HepG2 (cell line): ENCODE data around the gene JAK1. TPM values are rescaled to one million over a fixed set of nuclear protein-coding genes. Genes with fewer than 3 reads are reported as not detected.
A peak's percentile ranks its signal among the peaks of the same experiment; 100 is the strongest.

Experiments
- ARNT ChIP-seq: fragments of 450-650 bp; IDR thresholded peaks from 2 replicates; pipeline ENCODE4 v1.6.1; 2017
- BATF2 ChIP-seq: sonication (generic); formaldehyde crosslinking; IDR thresholded peaks from 2 replicates; pipeline ENCODE4 v1.8.0; 2022; ENCODE audit warnings: mild to moderate bottlenecking, missing genetic modification reagents, moderate library complexity
- DZIP1 ChIP-seq: sonication (generic); formaldehyde crosslinking; IDR thresholded peaks from 2 replicates; pipeline ENCODE4 v1.5.0; 2020; ENCODE audit warnings: mild to moderate bottlenecking, missing genetic modification reagents
- EEA1 ChIP-seq: sonication (generic); formaldehyde crosslinking; IDR thresholded peaks from 2 replicates; pipeline ENCODE4 v1.5.1; 2020; ENCODE audit warnings: mild to moderate bottlenecking, missing genetic modification reagents, borderline replicate concordance
- KDM6A ChIP-seq: IDR thresholded peaks from 2 replicates; pipeline ENCODE4 v1.6.1; 2016; ENCODE audit warnings: low read depth
- NR2F1 ChIP-seq, 2 experiments: fragments of 450-650 bp in 1 of 2; formaldehyde crosslinking in 1 of 2; IDR thresholded peaks; 2 replicates each; pipeline versions ENCODE4 v1.5.0 to v1.6.1; 2016 to 2020; ENCODE audit warnings: mild to moderate bottlenecking in 1 of 2, missing compliant biosample characterization in 1 of 2, missing genetic modification reagents in 1 of 2, moderate library complexity in 1 of 2
- POLR2G ChIP-seq: fragments of 200-400 bp; formaldehyde crosslinking; IDR thresholded peaks from 2 replicates; pipeline ENCODE4 v1.6.1; 2018; ENCODE audit warnings: mild to moderate bottlenecking, low read depth, low read length, moderate library complexity
- SMARCE1 ChIP-seq: fragments of 450-650 bp; IDR thresholded peaks from 2 replicates; pipeline ENCODE4 v1.6.1; 2017; ENCODE audit warnings: borderline replicate concordance
- ZBTB49 ChIP-seq: sonication (generic); formaldehyde crosslinking; IDR thresholded peaks from 2 replicates; pipeline ENCODE4 v1.4.0; 2020; ENCODE audit warnings: missing genetic modification reagents, borderline replicate concordance
- ZFP41 ChIP-seq: sonication (generic); formaldehyde crosslinking; IDR thresholded peaks from 2 replicates; pipeline ENCODE4 v1.4.0; 2020; ENCODE audit warnings: mild to moderate bottlenecking, missing genetic modification reagents, borderline replicate concordance
- ZNF142 ChIP-seq: sonication (generic); formaldehyde crosslinking; IDR thresholded peaks from 2 replicates; pipeline ENCODE4 v1.4.0; 2020; ENCODE audit warnings: missing genetic modification reagents
- ZNF574 ChIP-seq: sonication (generic); formaldehyde crosslinking; IDR thresholded peaks from 2 replicates; pipeline ENCODE4 v1.4.0; 2020; ENCODE audit warnings: missing genetic modification reagents
- ZSCAN12 ChIP-seq: sonication (generic); formaldehyde crosslinking; IDR thresholded peaks from 2 replicates; pipeline ENCODE4 v1.9.0; 2021; ENCODE audit warnings: mild to moderate bottlenecking, missing genetic modification reagents
- polyA plus RNA-seq, 8 experiments: library from polyadenylated mRNA; depleted of rRNA in 3 of 8; stranded (reverse) in 7 of 8; unstranded in 1 of 8; fragments of >200 nt; fragmentation: Illumina TruSeq in 4 of 8; extraction: Trizol in 4 of 8; gene quantifications; 2 replicates each; pipeline versions ENCODE4 v1.2.1 to v1.2.3, GENCODE V29; 2011 to 2016; ENCODE audit warnings: low read depth in 4 of 8, missing spikeins in 1 of 8, mixed read lengths in 1 of 8; ENCODE audit not compliant: insufficient read depth in 1 of 8
- total RNA-seq, 5 experiments: library from RNA; depleted of rRNA; stranded (reverse); fragments of >200 nt; fragmentation: Illumina TruSeq; extraction: Trizol; gene quantifications; 2 replicates each; pipeline ENCODE4 v1.2.3, GENCODE V29; 2016; ENCODE audit warnings: low read depth in 1 of 5

JAK1 gene
- total and polyA plus RNA-seq, 2 of the 13 experiments (the other 11 are each of a cell fraction or from before 2014, with no cell fraction given), result 23.9 to 42.4 TPM

GRCh38 chr1:64898107-64898861 is 68.1 kb downstream of the JAK1 start (continued):
- TF ChIP-seq ZNF574 (no peak), ZNF142 (CRISPR knock-in tag) (no peak), BATF2 (CRISPR knock-in tag) (no peak), SMARCE1 (no peak), ARNT (no peak), ZFP41 (CRISPR knock-in tag) (no peak), ZBTB49 (CRISPR knock-in tag) (no peak), KDM6A (CRISPR knock-in tag) (0 out of 2 replicates have a peak, but pooled peaks have one; percentile 23), EEA1 (CRISPR knock-in tag) (no peak), POLR2G (no peak), ZSCAN12 (CRISPR knock-in tag) (no peak), NR2F1 (CRISPR knock-in tag; IDR thresholded peaks at IDR 0.05) (peak; percentile 50 to 66), DZIP1 (CRISPR knock-in tag) (no peak)
